ENCODE measurements around the gene KCTD5.
A peak's percentile ranks its signal among the peaks of the same experiment; 100 is the strongest.
"Not testable (repeated sequence)": the region's sequence is repeated elsewhere in the genome, so short reads cannot be mapped to it uniquely, and the experiment has no call there.

KCTD5 gene, protein sequence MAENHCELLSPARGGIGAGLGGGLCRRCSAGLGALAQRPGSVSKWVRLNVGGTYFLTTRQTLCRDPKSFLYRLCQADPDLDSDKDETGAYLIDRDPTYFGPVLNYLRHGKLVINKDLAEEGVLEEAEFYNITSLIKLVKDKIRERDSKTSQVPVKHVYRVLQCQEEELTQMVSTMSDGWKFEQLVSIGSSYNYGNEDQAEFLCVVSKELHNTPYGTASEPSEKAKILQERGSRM

DNA sequence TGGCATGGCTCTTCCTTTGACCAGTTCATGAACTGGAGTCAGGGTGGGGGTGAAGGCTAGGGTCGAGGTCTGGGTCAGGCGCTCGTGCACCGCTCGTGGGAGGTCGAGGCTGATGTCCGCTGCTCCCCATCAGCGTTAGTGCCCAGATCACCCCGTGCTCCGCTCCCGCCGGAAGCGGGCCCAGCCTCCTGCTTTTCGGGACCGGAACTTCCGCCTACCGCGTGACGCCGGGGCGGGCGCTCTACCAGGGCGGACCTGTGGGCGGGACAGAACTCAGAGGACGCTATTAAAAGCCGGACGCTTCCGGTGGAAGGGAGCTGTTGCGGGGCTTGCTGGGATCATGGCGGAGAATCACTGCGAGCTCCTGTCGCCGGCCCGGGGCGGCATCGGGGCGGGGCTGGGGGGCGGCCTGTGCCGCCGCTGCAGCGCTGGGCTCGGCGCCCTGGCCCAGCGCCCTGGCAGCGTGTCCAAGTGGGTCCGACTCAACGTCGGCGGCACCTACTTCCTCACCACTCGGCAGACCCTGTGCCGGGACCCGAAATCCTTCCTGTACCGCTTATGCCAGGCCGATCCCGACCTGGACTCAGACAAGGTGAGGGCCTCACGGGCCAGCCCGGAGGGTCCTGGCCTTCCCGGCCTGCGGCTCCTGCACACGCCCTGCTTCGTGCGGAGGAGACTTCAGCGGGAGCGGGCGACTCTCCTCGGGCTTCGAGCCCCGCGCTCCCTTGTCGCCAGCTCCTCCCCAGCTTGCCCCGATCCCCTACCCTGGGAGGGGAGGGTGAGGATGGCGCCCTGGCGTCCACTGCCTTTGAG is at the start of gene KCTD5:
Gene KCTD5 (plus strand): TSS at position 315 of the 813 bp plus-strand sequence. CDS start 26 bp downstream, at position 341.
- peak; percentile 96 for DNase-seq (ENCODE audit: low read depth in 2 of 2)

DNA sequence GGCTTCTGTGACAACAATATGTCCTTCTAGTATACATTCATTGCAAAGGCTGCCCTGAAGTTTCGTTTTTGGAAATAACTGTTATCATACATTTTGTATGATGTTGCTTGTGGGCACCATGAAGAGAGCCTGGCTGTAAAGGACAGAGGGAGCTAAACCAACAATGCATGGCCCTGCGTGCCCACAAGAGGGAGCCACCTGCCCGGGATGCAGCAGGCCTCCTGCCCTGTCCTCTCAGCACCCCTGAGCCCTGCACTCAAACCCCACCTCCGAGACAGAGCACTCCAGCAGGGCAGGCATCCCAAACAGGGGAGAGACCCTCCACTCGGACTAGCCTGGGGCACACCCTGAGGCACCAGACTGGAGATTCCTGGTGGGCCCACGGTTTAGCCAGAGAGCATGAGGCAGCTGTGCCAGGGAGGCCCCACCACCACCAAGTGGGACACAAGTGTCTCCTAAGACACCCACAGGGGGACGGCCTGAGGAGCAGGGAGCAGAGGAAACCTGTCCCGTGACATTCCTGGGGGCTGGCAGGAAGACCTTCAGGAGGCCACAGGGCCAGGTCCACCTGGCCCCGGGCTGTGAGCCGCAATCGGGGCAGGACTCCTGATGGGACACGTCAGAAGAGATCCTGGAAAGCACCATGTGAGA is 43.1 kb upstream of the KCTD5 start:
- DNase-seq (ENCODE audit: low read depth in 2 of 2): peak; percentile 20 to 55

DNA sequence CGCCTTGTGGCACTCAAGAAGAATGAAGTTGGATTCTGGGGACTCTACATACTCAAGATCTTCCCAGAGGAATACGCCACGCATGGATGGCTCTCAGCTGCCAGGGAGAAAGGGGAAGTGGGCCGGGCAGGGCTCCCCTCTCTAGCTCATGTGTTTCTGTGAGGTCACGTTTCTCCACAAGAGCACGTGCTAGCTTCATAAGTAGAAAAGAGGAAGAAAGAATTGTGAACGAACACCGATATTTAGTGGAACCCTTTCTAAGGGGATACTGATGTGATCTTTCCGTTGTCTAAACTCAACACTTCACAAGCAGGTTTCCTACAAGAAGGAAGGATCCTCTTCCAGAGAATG is 42.6 kb upstream of the KCTD5 start:
- DNase-seq (ENCODE audit: low read depth in 2 of 2): not testable (repeated sequence)

DNA sequence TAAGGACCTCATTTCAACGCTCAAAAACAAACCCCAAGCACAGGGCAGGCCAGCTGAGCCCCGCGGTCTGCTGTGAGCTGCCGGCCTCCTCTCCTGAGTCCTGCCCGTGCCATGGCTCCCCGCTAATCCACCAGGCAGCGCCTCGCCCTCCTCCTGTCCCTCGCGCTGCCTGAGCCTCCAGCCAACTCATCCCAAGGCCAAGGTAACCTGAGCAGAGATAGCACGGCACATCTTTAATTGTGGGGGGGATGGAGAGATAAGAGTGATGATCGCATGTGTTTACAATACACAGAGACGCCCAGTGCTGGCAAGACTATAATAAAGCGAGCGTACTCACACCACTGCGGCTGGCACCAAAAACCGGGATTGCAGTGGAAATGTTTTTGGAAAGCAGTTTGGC is 39.8 kb upstream of the KCTD5 start:
- DNase-seq (ENCODE audit: low read depth in 2 of 2): not testable (repeated sequence)

DNA sequence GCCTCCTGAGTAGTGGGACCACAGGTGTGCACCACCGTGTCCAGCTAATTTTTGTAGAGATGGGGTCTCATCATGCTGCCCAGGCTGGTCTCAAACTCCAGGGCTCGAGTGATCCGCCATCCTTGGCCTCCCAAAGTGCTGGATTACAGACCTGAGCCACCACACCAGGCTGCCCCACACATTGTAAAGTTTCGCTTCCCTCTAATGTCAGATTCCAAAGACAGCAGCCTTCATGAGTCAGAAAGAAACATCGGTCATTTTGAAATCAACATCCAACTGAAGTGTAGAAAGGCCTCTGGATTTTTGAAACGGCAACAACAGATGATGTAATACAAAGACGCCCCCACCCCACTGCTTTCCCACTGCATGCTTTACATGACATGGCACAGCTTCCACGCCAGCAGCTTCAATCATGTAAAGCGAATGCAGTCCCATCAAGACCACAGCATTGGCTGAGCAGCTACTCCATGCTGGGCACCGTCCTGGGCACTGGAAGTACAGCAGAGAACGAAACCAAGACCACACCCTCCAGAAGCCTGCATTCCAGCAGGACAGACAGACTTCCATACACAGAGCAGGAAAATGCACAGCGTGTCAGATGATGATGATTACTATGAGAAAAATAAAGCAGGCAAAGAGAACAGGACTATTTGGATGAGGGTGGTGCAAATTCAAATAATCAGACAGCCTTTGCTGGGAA is 37.4 kb upstream of the KCTD5 start:
- not testable (repeated sequence) for DNase-seq (ENCODE audit: low read depth in 2 of 2)

DNA sequence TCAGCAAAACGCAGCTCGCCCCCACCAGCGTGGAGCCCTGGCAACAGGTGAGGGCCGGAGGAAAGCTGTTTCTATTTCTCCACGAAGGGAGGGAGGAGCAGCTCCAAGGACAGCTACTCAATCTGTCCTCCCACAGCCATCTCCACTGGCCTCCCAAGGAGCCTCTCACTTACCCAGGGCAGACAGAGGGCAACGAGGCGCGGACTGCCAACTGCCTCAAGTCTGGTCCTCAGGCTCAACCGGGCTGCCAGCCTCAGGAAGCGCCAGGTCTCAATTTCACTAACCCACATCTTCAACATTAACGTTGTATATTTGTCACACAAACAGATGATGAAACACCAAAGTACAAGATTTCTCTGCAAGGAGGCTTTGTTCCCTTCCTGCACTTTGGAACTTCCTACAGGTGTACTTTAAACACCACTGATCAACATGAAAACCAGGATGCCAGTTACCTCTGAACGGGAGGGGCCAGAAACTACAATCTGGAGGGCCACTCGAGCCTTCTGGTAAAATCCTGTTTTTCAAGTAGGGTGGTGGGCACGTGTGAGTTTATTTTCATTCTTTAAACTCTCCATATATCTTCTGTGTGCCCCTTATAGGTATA is 31.0 kb upstream of the KCTD5 start:
- not testable (repeated sequence) for DNase-seq (ENCODE audit: low read depth in 2 of 2)

DNA sequence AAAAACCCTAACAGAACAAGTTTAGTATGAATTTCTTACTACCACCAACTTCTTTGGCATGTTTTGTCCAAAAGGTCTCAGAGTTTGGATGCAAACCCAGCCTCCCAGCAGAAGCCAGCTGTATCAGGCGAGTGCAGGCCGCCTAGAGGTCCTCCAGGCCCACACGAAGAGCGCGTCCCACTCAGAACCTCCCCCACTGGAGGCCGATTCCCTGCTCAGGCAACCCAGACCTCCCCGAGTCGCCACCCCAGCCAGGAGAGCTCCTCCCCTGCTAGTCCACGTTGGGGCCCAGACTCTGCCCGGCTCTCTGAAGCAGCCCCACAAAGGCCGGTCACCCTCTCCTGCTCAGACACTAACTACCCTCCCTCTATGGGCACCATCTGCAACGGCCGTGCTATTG is 28.4 kb upstream of the KCTD5 start:
- DNase-seq (ENCODE audit: low read depth in 2 of 2): not testable (repeated sequence)

DNA sequence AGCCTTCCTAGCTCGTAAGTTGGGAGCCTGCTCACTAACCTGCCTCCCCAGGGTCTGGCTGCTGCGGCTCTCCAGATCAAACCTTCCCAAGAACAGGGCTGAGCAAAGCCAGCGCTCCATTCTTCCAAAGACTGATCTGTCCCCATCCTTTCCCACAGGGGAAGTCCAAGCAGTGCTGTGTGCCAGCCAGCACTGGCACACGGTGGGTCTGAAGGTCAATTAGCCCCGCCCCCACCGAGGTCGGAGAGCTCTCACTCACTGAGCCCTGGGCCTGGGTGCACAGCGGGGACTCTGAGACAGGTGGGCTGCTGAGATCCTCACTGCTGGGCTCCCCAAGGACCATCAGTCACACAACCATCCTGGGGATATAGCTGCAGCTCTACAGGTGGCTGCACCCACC is 27.4 kb upstream of the KCTD5 start:
- DNase-seq (ENCODE audit: low read depth in 2 of 2): not testable (repeated sequence)

DNA sequence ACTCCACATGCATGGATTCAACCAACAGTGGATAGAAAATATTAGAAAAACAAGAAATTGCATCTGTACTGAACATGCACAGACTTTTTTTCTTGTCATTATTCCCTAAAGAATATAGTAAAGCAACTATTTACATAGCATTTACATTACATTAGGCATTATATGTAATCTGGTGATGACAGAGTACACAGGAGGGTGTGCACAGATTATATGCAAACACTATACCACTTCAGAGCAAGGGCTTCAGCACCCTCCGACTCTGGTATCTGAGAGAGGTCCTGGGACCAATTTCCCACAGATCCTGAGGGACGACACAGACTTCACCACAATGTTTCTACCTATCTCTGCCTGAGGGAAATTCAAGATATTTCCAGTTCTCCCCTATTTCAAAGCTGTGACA is 25.3 kb upstream of the KCTD5 start:
- no peak for DNase-seq (ENCODE audit: low read depth in 2 of 2)

DNA sequence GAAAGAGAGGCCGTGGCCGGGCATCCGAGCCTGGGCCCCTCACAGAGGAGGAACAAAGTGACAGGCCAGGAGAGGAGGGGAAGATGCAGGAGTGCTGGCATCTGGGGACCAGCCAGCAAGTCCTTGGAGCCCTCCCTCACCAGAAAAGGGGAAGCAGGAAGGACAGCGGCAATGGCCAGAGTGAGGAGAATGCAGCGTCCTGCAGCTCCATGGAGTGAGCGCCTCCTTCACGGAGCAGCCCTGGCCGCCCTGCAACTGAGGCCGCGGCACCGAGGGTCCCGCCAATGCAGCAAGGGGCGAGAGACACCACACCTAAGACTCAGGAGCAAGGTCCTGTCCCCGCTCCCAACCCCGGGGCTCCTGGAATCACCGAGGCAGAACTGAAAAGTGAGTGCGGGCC is 24.5 kb upstream of the KCTD5 start:
- not testable (repeated sequence) for DNase-seq (ENCODE audit: low read depth in 2 of 2)

DNA sequence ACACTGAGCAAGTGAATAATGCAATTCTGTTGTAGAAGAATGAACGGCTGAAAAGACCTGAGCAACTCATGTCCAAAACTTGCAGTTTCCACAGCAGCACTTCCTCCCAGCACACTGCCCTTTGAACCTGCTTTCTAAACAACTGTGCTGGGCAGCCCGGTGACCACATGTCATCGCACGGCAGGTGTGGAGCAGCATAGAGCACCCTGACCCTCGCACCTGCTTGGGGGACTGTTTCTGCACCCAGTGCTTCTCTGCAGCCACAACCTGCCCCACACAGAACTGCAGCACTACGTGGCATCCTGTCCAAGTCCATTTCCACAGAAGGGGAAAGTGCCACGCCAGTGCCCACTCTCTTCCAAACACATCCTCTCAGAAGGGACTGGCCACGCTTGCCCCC is 22.8 kb upstream of the KCTD5 start:
- DNase-seq (ENCODE audit: low read depth in 2 of 2): not testable (repeated sequence)

DNA sequence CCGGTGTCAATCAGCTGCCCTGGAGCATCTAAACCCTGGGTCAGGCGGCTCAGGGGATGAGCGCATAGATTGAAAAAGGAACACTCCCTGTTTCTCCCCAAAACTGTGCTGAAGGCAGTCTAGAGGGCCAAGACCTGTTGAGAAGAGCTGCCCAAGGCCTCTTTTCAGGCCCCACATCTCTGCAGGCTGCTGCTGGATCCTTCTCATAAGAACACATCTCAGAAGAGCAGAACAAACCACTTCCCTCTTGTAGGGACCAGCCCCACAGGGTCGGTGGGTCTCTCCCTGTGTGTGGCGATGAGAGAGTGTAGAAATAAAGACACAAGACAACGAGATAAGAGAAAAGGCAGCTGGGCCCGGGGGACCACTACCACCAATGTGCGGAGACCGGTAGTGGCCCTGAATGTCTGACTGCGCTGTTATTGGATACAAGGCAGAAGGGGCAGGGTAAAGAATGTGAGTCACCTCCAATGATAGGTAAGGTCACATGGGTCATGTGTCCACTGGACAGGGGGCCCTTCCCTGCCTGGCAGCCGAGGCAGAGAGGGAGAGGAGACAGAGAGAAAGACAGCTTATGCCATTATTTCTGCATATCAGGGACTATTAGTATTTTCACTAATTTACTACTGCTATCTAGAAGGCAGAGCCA is 22.2 kb upstream of the KCTD5 start:
- DNase-seq (ENCODE audit: low read depth in 2 of 2): not testable (repeated sequence)

DNA sequence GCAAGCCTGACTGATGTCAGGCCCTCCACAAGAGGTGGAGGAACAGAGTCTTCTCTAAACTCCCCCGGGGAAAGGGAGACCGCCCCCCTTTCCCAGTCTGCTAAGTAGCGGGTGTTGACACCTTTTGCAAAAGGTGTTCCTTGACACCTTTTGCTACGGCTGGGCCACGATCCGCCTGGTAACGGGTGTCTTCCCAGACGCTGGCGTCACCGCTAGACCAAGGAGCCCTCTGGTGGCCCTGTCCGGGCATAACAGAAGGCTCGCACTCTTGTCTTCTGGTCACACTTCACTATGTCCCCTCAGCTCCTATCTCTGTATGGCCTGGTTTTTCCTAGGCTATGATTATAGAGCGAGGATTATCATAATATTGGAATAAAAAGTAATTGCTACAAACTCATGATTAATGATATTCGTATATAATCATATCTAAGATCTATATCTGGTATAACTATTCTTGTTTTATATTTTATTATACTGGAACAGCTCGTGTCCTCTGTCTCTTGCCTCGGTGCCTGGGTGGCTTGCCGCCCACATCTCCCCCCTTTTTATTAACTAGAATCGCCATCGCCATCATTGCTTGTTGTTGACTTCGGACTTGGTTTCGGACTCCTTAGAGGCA is 21.5 kb upstream of the KCTD5 start:
- not testable (repeated sequence) for DNase-seq (ENCODE audit: low read depth in 2 of 2)

DNA sequence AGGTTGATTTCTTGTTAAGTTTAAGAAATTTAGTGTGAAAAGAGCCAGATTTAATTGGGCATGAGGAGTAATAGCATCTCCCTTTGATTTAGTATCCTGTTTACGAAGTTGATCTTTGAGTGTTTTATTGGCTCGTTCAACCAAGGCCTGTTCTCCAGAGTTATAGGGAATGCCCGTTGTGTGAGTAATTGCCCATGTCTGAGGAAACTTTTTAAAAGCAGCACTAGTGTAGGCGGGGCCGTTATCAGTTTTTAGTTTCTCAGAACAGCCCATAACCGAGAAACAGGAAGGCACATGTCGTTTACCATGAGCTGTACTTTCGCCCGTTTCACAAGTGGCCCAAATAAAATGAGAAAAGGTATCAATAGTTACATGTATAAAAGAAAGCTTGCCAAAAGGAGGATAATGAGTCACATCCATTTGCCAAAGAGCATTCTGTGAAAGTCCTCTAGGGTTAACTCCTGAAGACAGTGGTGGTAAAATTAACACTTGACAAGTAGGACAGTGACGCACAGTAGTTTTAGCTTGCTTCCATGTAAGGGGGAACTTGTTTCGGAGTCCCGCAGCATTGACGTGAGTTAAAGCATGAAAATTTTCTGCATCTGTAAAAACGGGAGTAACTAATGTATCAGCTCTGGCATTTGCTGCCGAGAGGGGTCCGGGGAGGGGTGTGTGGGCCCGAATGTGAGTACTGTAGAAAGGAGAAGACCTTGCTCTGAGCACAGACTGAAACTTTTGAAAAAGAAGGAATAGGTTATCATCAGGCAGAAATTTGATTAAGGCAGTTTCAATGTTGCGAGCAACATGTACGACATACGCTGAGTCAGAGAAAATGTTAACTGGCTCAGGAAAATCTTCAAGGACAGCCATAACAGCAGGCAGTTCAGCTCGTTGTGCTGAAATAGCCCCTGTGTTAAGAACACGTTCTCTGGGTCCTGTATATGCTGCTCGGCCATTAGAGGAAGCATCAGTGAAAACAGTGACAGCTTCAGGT is 18.5 kb upstream of the KCTD5 start:
- peak; percentile 38 to 64 for DNase-seq (ENCODE audit: low read depth in 2 of 2)

DNA sequence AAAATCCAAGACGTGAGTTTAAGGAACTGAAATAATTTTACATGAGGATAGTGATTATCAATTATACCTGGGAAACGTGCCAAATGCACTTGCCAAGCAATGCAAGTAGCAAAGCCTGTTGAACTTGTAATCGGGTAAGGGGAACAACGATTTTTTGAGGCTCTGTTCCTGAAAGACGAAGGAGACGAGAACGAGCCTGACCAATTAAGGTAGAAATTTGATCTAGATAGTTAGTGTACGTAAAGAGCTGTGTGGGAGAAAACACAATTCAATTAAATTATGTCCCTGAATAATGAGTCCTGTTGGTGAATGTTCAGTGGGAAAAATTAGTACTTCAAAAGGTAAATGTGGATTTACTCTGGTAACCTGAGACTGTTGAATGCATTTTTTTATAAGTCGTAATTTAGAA is 17.7 kb upstream of the KCTD5 start:
- DNase-seq (ENCODE audit: low read depth in 2 of 2): no peak

DNA sequence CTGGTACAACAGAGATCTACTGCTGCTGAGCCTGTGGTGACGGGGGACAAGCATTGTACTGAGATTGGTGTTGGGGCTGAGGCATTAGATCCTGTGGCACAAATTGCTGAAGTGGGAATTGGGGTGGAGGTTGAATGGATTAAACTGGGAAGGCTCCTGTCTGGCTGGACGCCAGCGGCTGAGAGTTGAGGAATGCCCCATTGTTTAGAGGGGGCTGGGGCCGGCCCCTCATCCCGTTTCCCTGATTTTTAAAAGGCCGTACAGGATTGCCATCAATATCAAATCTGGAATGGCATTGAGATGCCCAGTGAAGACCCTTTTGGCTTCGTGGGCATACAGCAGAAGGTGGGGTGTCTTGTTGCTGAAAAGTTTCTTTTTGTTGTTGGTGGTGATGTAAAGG is 15.7 kb upstream of the KCTD5 start:
- DNase-seq (ENCODE audit: low read depth in 2 of 2): not testable (repeated sequence)

DNA sequence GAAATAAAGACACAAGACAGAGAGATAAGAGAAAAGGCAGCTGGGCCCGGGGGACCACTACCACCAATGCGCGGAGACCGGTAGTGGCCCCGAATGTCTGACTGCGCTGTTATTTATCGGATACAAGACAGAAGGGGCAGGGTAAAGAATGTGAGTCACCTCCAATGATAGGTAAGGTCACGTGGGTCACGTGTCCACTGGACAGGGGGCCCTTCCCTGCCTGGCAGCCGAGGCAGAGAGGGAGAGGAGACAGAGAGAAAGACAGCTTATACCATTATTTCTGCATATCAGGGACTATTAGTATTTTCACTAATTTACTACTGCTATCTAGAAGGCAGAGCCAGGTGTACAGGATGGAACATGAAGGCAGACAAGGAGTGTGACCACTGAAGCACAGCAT is 12.7 kb upstream of the KCTD5 start:
- not testable (repeated sequence) for DNase-seq (ENCODE audit: low read depth in 2 of 2)

DNA sequence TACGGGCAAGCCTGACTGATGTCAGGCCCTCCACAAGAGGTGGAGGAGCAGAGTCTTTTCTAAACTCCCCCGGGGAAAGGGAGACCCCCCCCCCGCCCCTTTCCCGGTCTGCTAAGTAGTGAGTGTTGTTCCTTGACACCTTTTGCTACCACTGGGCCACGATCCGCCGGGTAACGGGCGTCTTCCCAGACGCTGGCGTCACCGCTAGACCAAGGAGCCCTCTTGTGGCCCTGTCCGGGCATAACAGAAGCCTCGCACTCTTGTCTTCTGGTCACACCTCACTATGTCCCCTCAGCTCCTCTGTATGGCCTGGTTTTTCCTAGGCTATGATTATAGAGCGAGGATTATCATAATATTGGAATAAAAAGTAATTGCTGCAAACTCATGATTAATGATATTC is 12.3 kb upstream of the KCTD5 start:
- DNase-seq (ENCODE audit: low read depth in 2 of 2): peak; percentile 39 to 60

DNA sequence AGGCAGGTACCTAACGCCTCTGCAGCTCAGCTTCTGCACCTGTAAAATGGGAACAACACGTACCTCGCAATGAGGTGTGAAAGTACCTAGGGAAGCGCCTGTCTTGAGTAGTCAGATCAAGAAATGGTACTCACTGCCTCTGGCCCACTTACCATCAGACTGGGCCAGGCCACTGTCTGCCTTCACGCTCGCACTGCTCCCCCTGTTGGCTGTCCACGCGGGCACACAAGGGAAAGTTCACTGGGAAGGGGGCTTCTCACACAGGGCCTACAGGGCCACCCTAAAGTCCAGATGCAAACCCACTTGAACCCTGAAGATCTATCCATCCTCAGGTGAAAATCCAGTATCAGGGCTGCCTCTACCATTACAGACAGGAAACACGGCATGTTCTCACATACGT is 11.1 kb upstream of the KCTD5 start:
- not testable (repeated sequence) for DNase-seq (ENCODE audit: low read depth in 2 of 2)

Data from stimulated activated CD4-positive, alpha-beta T cell treated with anti-CD3 and anti-CD28 coated beads, Interleukin-15, amount 100 ng/mL, for 48 hours (primary cell).